ENCODE measurements around the gene NGB.
"Not testable (repeated sequence)": the region's sequence is repeated elsewhere in the genome, so short reads cannot be mapped to it uniquely, and the experiment has no call there.

Gene NGB, protein sequence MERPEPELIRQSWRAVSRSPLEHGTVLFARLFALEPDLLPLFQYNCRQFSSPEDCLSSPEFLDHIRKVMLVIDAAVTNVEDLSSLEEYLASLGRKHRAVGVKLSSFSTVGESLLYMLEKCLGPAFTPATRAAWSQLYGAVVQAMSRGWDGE
- total RNA-seq, result 0 reads per million in 2 donors

GRCh38 chr14:77271113-77271710, at the start of gene NGB:
Gene NGB, minus strand, starts transcription at chr14:77271206. Its CDS starts 269 bp downstream, at chr14:77270937.
- no peak for DNase-seq

- DNase-seq, result peak; percentile 86 to 92 (median 89)
Measured at GRCh38 chr14:77320238-77320935, 49.4 kb upstream of the NGB start, which contains the start of gene POMT2. Gene POMT2, minus strand, starts transcription at chr14:77320883. Its CDS starts 202 bp downstream, at chr14:77320681.

GRCh38 chr14:77319422-77319821, 48.4 kb upstream of the NGB start:
- no peak for DNase-seq

DNA sequence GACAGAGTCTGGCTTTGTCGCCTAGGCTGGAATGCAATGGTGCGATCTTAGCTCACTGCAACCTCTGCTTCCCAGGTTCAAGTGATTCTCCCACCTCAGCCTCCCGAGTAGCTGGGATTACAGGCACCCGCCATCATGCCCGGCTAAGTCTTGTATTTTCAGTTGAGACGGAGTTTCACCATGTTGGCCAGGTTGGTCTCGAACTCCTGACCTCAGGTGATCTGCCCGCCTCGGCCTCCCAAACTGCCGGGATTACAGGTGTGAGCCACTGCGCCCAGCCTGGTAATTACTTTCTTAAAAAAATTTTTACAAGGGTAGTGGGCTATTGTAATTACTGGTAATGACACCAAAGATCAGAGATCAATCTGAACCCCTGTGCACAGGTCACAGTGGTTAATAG, 47.8 kb upstream of the NGB start:
- DNase-seq, result not testable (repeated sequence)

DNA sequence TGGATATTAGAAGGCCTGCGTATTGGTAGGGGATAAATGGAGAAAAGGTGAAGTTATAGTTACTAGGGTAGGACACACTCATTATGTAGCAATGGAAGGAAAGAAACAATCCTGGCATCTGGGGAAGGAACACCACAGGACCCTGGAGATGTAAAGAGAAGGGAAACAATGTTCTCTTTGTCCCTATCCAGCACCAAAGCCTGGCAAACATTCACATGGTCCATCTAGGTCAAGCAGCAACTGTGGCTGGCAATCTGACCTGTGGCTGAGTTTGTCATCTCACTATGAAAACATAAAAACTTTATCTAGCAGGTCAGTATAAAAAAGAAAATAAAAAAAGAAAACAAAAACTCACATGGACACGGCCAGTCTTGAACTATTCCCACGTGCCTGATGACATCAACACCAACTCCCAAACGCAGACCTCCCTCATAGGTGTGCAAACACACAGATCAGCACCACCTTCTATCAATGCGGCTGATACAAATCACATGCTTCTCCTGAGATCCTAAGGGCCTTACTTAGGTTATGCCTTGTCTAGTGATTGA, 47.1 kb upstream of the NGB start:
- DNase-seq, result no peak

DNA sequence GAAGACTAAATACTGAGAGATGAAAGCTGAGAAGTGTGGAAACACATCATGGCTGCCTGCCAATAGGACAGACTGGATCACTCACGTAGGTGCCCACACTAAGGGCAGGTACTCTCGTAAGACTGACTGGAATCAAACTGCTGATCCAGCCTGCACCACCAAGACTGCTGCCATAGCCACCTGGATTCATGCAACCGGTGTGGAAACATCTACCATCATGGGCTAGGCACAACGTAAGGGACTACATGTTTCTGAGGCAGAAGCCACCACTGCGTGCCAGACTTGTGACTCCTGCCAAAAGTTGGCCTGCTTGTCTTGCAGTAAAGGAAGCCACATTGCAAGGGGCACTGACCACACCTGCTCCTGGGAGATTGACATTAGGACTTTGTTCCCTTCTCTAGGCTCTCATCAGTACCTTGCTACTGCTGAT, 45.9 kb upstream of the NGB start:
- no peak for DNase-seq

DNA sequence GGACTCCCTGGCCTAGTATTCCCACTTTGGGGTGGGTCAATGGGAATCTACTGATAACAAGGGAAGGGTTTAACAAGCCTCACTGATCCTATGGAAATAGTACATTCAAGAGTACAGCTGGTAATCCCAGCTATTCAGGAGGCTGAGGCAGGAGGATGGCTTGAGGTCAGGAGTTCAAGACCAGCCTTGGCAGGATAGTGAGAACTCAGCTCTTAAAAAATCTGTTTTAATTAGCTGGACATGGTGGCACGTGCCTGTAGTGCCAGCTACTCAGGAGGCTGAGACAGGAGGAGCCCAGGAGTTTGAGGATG, 45.1 kb upstream of the NGB start:
- DNase-seq, result no peak

DNA sequence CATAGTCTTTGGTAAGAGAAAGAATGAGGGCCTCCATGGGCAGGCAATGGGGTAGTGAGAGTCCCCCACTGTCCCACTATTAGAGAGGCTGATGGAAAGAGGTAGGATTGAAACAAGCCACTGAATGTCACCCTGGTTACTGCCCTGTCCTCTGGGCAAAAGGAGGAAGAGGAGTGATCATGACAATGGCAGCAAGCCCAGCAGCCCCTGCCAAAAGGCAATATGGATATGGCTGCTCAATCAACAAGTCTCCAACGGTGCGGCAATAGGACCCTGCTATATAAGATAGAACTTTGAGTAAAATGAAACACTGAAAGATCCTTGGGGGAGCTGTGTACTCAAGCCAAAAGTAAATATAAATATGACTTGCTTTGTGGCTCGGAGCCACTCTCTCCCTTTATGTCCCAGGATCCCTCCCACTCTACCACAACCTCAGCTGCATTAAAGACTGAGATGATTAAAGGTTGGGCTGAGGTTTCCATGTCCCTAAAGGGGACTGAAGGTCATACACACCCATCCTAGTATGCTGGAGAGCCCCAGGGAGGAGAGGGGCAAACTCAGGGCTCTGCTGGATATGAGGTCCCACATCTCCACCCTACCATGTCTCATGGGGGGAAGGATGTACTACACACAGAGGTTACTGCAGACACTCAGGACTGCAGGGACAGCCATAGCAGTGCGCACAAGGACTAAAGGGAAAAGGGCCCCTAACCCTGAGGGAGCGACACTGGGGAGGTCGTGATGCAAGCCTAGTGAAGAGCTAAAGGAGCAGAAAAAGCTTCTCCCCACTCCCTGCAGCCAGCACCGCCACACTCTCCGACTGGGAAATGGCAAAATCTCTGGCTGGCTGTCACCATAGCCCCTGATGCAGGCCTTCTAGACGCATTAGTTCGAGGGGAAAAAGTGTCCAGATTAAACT, 43.8 kb upstream of the NGB start:
- no peak for DNase-seq

DNA sequence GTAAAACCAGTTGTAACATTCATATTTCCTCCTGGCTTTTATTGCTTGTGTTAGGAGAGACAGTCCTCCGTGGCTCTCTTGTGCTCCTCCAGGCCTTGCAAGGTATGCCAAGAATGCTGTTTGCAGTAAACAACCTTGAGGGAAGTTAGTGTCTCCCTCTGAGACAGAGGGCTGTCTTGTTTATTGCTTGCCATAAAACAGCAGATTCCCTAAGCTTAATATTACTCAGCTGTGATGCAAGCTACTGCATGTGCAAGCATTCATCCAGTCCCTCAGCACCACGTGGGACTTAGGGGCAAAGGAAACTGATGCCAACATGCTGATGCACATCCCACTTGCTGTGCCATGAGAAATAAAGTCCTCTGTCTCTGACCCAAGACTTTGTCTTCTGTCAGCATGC, 43.0 kb upstream of the NGB start:
- no peak for DNase-seq

GRCh38 chr14:77313371-77313770, 42.4 kb upstream of the NGB start:
- DNase-seq, result no peak

- no peak for DNase-seq
Measured at GRCh38 chr14:77311217-77311616, 40.2 kb upstream of the NGB start.

- DNase-seq, result no peak
Measured at GRCh38 chr14:77310026-77310425, 39.0 kb upstream of the NGB start.

GRCh38 chr14:77309131-77309530, 38.1 kb upstream of the NGB start:
- DNase-seq, result no peak

- no peak for DNase-seq
Measured at GRCh38 chr14:77306851-77307496, 36.0 kb upstream of the NGB start.

DNA sequence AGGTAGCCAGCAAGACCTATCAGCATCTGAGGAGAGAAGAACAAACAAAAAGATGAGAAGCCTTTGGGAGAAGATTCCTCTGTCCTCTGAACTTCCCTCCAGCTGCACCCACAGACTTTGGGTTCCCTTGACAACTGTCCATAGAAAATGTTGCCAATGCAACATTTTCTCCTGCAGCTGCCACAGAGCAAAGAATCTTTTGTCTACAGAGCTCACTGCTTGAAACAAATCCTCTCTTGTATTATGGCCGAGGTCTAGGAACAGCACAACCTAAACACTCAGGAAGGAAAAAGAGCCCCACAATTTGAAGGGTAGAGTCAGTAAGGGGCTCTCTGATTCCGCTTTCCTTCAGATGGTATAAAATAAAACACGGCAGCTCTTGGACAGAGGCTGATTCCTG, 35.4 kb upstream of the NGB start:
- no peak for DNase-seq

DNA sequence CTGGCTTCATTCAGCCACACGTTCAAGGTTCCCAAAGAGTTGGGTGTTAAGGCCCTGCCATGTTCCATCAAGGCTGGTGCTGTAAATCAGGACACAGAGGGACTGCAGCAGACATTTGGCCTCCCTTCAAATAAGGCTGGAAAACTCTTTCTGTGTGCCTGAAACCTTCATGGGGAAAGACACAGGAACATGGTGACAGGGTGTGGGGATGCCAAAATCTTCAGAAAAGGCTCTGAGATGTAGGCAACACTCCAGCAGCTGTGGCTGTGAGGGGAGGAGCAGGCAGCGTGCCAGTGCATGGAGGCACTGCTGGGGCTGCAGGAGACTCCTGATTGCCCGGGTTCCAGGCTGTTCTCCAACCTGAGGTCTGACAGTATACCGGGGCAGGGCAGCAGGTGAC, 34.7 kb upstream of the NGB start:
- DNase-seq, result no peak

- DNase-seq, result peak in 2 of 5 experiments; percentile 10 to 85
Measured at GRCh38 chr14:77303417-77304156, 32.6 kb upstream of the NGB start.

GRCh38 chr14:77302926-77303325, 31.9 kb upstream of the NGB start:
- peak in 2 of 5 experiments; percentile 9 to 79 for DNase-seq

- peak in 3 of 5 experiments; percentile 24 to 56 (median 25) for DNase-seq
Measured at GRCh38 chr14:77301103-77301502, 30.1 kb upstream of the NGB start.

GRCh38 chr14:77299771-77300170, 28.8 kb upstream of the NGB start:
- DNase-seq, result no peak

- no peak for DNase-seq
Measured at GRCh38 chr14:77296906-77297305, 25.9 kb upstream of the NGB start.

DNA sequence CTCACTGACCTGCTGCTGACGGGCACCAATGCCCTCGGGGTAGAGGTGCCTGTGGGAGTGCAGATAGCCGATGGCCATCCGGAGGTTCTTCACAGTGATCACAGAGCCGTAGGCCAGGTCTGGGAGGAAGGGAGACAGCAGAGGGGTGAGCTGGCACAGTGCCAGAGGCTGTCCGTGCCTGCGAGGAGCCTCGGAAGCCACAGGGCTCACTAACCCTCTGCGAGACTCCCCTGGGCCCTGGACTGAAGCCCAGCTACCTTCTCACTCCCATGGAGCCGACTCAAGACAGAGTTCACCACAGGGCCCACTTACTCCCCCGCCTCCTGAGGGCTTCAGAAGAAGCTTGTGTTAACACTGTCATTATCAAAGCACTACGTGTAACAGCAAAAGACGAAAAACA, 25.1 kb upstream of the NGB start:
- DNase-seq, result no peak

Measured in T-helper 2 cell (primary cell).